Psoas muscle (tissue), 8 donors: ENCODE results near the gene TEX44. TPM values are rescaled to one million over a fixed set of nuclear protein-coding genes. Genes with fewer than 3 reads are reported as not detected.

Source experiments
- ATAC-seq, 4 donors: fragments of 200-7000 bp; cut with Tn5 transposase; one replicate each; pipeline ENCODE4 v1.9.1; 2020; ENCODE audit warnings: moderate library complexity in 3 of 4, mild to moderate bottlenecking in 2 of 4
- DNase-seq, 2 donors: peaks; one replicate each; pipeline ENCODE4 v3.0.0-alpha.2; 2020
- H3K27ac ChIP-seq: fragments of 200-600 bp; one replicate; pipeline ENCODE4 v1.8.0; 2022
- H3K27me3 ChIP-seq, 3 donors: fragments of 200-600 bp in 1 of 3; one replicate each; pipeline versions ENCODE4 v1.6.1 to v1.8.0; 2013 to 2022; ENCODE audit warnings: low read length in 2 of 3, mild to moderate bottlenecking in 2 of 3, moderate library complexity in 1 of 3; ENCODE audit not compliant: insufficient read depth in 3 of 3
- H3K36me3 ChIP-seq, 2 donors: fragments of 200-600 bp in 1 of 2; one replicate each; pipeline versions ENCODE4 v1.6.1 to v1.8.0; 2013 to 2022; ENCODE audit warnings: low read depth in 1 of 2, mild to moderate bottlenecking in 1 of 2, moderate library complexity in 1 of 2; ENCODE audit not compliant: insufficient read depth in 1 of 2
- H3K4me1 ChIP-seq: fragments of 200-600 bp; one replicate; pipeline ENCODE4 v1.8.0; 2022
- H3K4me3 ChIP-seq: fragments of 200-600 bp; one replicate; pipeline ENCODE4 v1.8.0; 2022; ENCODE audit warnings: mild to moderate bottlenecking
- H3K9me3 ChIP-seq: fragments of 200-600 bp; one replicate; pipeline ENCODE4 v1.8.0; 2022
- WGBS, 3 donors: extraction: QIAGEN DNeasy Blood & Tissue Kit; methylation state at CpG; one replicate each; pipeline versions ENCODE4 v1.1.6 to v1.1.7; 2013; 5-methylcytosine and 5-hydroxymethylcytosine counted together
- intact Hi-C, 2 donors: fragments of 100-400 bp; cut with DNase I; formaldehyde crosslinking; loops; one replicate each; pipeline versions ENCODE4 v1.11.0 to v1.14.2; 2022
- polyA plus RNA-seq, 3 donors: library from polyadenylated mRNA; stranded (reverse); fragments of 200-250 nt; gene quantifications; one replicate each; pipeline ENCODE4 v1.2.3, GENCODE V29; 2013
- total RNA-seq, 4 donors: library from RNA; stranded (reverse); fragmentation: NEBNext Ultra II Directional in 2 of 4; extraction: Animal tissue kit (Norgen Biotek cat#: 25700) in 2 of 4; gene quantifications; one replicate each; pipeline versions ENCODE4 v1.2.1 to v1.2.4, GENCODE V29; 2021 to 2023
- TF ChIP-seq, protein P1 (sequence below): fragments of 200-600 bp; IDR thresholded peaks from one replicate; pipeline ENCODE4 v1.8.0; 2022; ENCODE audit warnings: antibody characterized with exemption
- donor health status: healthy with polysubstance abuse.
- donor health status: DM: no; HTN: no; CAD: no; lungs with moderate emphysema.
- donor health status: Bipolar disorder and iron deficiency.
- donor health status: healthy.
- donor health status: DM: yes; HTN: yes; CAD: no.
- donor health status: DM: no; HTN: no; CAD: no.
- donor health status: DM: no; HTN: no; CAD: no.
- donor health status: DM: yes; HTN: yes; CAD: no.

The TEX44 gene
- total and polyA plus RNA-seq, 7 donors = not detected

DNA sequence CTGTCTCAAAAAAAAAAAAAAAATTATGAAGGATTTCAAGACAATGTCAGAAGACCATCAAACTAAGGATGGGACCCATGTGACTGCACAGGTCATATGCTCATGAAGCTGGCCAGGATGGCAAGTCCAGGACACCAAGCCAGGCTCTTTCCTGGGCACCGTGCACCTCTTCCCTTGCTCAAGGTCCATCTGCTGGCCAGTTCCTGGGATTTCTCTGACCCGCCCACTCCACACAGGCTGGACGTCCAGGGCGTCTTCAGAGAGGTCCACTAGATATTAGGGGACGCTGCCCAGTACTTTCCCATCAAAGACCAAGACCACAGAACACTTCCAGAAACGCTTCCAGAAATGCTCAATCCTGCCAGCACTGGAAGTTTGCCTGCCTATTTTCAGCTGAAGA, 14.3 kb downstream of the TEX44 start:
- H3K27me3 ChIP-seq = no peaks in the 10 kb centered on the region
- H3K36me3 ChIP-seq = no peaks in the 10 kb centered on the region
- H3K4me1 ChIP-seq = peaks cover 27% of the 10 kb centered on the region
- DNase-seq = no peak
- no peak for ATAC-seq
- WGBS, 3 donors = 38 to 62% (median 43%) methylated on average over 6 of the region's 6 CpGs
- intact Hi-C loops = no loop called here
- H3K27ac ChIP-seq = peak overlapping the region; percentile 23
- TF ChIP-seq, protein P1, sequence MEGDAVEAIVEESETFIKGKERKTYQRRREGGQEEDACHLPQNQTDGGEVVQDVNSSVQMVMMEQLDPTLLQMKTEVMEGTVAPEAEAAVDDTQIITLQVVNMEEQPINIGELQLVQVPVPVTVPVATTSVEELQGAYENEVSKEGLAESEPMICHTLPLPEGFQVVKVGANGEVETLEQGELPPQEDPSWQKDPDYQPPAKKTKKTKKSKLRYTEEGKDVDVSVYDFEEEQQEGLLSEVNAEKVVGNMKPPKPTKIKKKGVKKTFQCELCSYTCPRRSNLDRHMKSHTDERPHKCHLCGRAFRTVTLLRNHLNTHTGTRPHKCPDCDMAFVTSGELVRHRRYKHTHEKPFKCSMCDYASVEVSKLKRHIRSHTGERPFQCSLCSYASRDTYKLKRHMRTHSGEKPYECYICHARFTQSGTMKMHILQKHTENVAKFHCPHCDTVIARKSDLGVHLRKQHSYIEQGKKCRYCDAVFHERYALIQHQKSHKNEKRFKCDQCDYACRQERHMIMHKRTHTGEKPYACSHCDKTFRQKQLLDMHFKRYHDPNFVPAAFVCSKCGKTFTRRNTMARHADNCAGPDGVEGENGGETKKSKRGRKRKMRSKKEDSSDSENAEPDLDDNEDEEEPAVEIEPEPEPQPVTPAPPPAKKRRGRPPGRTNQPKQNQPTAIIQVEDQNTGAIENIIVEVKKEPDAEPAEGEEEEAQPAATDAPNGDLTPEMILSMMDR = no peak
- no peak overlapping the region for H3K4me3 ChIP-seq
- H3K9me3 ChIP-seq = no peaks in the 10 kb centered on the region

DNA sequence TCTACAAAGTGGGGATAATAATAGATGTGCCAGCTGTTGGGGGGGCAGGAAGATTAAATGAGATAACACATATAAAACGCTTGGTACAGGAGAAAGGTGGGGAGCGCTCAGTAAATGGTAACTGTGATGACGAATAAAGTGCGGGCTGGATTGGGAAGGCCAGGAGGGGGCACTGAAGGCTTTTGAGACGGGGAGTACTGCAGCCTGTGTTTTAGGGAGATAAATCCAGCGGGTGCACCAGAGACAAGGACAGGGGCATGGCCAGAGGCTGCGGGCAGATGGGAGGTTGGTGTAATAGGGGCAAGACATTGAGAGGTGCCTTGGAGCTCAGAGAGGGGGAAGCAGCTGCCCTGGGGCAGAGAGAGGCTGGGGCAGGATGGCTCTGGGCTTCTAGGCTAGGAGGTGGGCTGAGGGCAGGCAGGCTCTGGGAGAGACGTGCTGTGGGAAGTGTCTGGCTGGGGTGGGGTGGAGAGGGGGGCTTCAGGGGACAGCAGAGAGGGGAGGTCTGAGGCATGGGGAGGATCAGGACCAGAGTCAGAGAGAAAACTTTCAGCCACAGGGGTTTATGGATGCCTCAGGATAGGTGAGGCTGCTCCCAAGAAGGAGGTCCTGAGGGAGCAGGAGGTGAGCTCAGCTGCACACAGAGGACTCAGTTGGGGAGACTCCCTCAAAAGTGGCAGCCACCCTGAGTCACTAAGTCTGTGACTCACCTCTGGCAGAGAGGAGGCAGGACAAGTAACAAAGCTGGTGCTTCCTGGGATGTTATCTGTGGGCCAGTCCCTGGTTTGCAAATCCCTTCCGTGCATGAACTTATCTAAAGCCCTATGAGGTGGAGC, 18.8 kb downstream of the TEX44 start:
- Histone ChIP-seq H3K27me3 (no peaks in the 10 kb centered on the region), H3K9me3 (no peaks in the 10 kb centered on the region), H3K27ac (peak overlapping the region; percentile 78), H3K4me3 (no peak overlapping the region), H3K36me3 (no peaks in the 10 kb centered on the region), H3K4me1 (peaks cover 38% of the 10 kb centered on the region)
- WGBS, 3 donors = 62 to 71% (median 65%) methylated on average over 9 of the region's 9 CpGs
- intact Hi-C loops = loop anchor here (1.0 to 5.0 kb wide), 5 partner anchors 36 to 106 kb away; no protein-coding TSS in a partner anchor
- TF ChIP-seq, protein P1 = no peak
- ATAC-seq (peak; percentile 12 to 44 (median 32)), DNase-seq (peak in 1 of 2 donors; percentile 51)

DNA sequence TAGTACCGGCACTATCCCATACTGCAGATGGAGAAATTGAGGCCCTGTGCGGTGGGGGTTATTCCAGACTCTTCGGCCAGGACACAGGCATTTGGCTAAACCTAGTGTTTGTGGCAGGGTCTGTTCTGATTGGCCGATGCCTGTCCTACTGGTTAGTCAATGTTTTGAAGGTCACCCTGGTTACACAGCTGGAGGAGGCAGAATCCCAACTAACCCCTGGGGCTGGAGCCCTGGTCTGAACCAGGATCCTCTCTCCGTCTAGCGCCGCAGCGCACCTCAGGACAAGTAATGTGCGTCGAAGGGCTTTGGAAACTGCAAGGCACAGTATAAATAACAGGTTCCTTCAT, 19.4 kb downstream of the TEX44 start:
- no peaks in the 10 kb centered on the region for H3K27me3 ChIP-seq
- H3K4me3 ChIP-seq = no peak overlapping the region
- 37 to 53% (median 39%) methylated on average over 10 of the region's 10 CpGs for WGBS, 3 donors
- peak overlapping the region; percentile 78 for H3K27ac ChIP-seq
- peaks cover 34% of the 10 kb centered on the region for H3K4me1 ChIP-seq
- intact Hi-C loops = loop anchor here (1.0 to 5.0 kb wide), 4 partner anchors 35 to 105 kb away; no protein-coding TSS in a partner anchor
- DNase-seq = peak; percentile 53 to 78
- TF ChIP-seq, protein P1 = no peak
- H3K36me3 ChIP-seq = no peaks in the 10 kb centered on the region
- peak; percentile 0 to 17 (median 4) for ATAC-seq
- no peaks in the 10 kb centered on the region for H3K9me3 ChIP-seq

DNA sequence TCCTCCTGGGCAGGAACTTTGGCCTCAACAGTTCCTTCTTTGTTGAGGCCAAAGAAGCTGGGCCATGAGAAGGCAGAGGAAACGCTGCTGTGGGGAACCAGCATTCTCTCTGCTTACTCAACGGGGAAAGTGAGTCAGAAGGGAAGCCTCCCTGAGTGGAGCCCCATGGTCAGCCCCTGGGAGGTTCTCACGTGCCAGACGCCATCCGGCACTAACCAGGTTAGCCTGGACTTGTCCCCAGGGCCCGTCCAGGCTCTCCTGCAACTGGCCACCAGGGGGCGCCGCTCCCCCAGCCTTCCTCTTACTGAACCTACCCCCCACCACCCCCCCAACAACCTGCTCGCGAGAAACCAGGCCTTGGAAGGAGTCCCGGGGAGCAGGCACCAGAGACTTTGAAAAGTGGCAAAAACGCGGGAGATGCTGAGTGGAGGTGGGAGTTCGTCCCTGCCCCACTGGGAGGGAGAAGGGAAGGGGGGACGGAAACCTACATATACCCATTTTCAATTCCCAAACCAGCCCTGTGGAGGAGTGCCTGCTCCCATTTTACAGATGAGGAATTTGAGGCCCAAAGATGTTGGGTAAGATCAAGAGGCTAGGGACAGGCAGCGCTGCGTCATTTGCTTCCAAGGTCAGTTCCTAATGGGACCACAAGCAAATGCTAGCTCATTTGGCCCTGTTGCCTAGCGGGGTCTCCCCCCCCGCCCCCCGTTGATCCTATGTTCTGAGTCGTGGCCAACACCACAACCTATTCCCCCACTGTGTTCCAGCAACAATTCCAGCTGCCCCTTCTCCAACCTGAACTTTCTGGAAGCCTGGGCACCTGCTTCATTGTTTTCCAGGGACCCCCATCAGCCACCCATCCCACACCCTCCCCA, 20.0 kb downstream of the TEX44 start:
- peak overlapping the region; percentile 78 for H3K27ac ChIP-seq
- H3K9me3 ChIP-seq = no peaks in the 10 kb centered on the region
- DNase-seq = peak; percentile 94 to 97
- peak overlapping the region; percentile 73 for H3K4me3 ChIP-seq
- whole genome bisulfite sequencing, 3 donors = 19 to 21% (median 20%) methylated on average over 18 to 21 of the region's 21 CpGs
- TF ChIP-seq, protein P1 = peak; percentile 96
- H3K4me1 ChIP-seq = peaks cover 28% of the 10 kb centered on the region
- H3K36me3 ChIP-seq = no peaks in the 10 kb centered on the region
- no peaks in the 10 kb centered on the region for H3K27me3 ChIP-seq
- intact Hi-C loops = loop anchor here (1.0 to 5.0 kb wide), 4 partner anchors 35 to 105 kb away; no protein-coding TSS in a partner anchor
- peak; percentile 79 to 86 (median 81) for ATAC-seq
